HG03108 (cell line): ENCODE measurements around the gene RNF17.

Experiments
- ATAC-seq: cut with Tn5 transposase; IDR thresholded peaks from one replicate; pipeline ENCODE4 v1.9.1; 2021; ENCODE audit warnings: moderate library complexity; ENCODE audit not compliant: unreplicated experiment

RNF17 gene

GRCh38 chr13:24851546-24851945, 87.6 kb downstream of the RNF17 start:
- ATAC-seq = no peak

- ATAC-seq = no peak
Measured at GRCh38 chr13:24854311-24854710, 90.3 kb downstream of the RNF17 start.

DNA sequence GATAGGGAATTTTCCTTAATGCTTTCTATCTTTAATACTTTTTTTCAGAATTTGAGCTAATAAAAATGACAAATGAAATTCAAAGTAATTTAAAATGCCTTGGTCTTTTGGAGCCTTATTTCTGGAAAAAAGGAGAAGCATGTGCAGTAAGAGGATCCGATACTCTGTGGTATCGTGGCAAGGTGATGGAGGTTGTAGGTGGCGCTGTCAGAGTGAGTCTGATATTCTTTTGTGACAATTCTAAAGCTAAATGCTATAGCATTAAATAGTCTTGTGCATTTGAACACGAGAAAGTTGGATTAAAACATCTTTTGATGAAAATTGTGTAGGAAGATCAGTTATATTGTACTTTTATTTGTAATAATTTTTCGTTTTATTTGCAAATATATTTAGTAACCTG, 95.0 kb downstream of the RNF17 start:
- no peak for ATAC-seq

GRCh38 chr13:24860770-24861169, 96.8 kb downstream of the RNF17 start:
- ATAC-seq = no peak

- ATAC-seq = no peak
Measured at GRCh38 chr13:24861617-24862362, 97.8 kb downstream of the RNF17 start.

GRCh38 chr13:24863748-24864540, 100.0 kb downstream of the RNF17 start:
- no peak for ATAC-seq

GRCh38 chr13:24864579-24864978, 100.6 kb downstream of the RNF17 start:
- ATAC-seq = no peak

GRCh38 chr13:24865163-24865953, 101.4 kb downstream of the RNF17 start:
- no peak for ATAC-seq

DNA sequence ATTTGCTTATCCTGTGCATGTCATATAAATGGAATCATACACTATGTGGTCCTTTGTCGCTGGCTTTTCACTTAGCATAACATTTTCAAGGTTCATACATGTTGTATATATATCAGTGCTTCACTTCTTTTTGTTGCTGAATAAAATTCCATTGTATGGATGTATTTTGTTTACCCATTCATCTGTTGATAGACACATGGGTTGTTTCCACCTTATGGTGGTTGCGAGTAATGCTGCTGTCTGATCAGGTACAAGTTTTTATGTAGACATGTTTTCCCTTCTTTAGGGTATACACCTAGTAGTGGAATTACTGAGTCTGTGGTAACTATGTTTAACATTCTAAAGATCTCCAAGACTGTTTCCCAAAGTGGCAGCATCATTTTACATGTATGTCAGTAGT, 102.5 kb downstream of the RNF17 start:
- no peak for ATAC-seq

DNA sequence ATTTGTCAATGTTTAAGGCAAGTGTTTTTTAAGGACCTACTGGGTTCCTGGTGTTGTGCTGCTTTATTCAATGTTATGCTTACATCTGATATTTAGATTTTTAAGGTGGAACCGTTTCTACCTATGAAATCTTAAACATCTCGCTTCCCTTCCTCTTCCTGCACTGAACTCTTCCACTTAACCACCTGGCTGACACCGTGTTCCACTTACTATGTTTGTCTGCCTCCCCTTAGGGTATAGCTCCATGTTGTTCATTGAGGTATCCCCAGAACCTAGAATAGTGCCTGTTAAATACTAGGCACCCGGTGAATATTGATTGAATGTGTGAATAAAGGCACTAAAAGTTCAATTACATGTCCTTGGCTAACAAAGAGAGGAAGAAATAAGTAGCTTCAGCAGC, 104.9 kb downstream of the RNF17 start:
- ATAC-seq = no peak

DNA sequence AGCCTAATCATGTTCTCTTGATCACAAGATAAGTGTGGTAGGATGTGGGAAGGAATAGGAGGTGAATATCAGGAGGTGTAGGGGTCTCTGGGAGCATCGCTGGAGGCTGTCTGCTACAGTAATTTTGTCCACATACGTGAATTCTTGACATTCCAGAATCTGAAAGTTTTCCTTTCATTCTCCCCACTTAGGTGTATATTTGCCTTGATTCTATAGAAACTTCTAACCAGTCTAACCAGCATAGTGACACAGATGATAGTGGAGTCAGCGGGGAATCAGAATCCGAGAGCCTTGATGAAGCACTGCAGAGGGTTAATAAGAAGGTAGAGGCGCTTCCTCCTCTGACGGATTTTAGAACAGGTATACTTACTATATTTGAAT, 106.4 kb downstream of the RNF17 start:
- no peak for ATAC-seq

- no peak for ATAC-seq
Measured at GRCh38 chr13:24875566-24875965, 111.6 kb downstream of the RNF17 start.

DNA sequence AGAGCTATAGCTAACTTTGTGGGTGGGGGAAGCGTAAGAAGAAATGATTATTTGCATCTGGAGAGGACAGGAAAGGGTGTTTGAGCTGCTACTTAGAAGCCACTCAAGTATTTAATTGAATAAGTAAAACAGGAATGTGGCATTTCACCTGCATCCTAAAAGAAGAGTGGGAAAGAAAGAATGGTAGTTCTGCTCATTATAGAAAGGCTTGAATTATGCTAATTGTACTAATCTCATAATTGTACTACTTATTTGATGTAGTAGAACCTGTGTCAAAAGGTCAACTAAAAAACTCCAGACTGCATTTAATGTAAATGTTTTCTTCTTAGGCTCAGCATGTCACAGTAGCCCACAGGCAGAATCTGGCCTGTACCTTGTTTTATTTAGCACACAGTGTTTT, 113.6 kb downstream of the RNF17 start:
- no peak for ATAC-seq

GRCh38 chr13:24878340-24878739, 114.4 kb downstream of the RNF17 start:
- ATAC-seq = no peak

DNA sequence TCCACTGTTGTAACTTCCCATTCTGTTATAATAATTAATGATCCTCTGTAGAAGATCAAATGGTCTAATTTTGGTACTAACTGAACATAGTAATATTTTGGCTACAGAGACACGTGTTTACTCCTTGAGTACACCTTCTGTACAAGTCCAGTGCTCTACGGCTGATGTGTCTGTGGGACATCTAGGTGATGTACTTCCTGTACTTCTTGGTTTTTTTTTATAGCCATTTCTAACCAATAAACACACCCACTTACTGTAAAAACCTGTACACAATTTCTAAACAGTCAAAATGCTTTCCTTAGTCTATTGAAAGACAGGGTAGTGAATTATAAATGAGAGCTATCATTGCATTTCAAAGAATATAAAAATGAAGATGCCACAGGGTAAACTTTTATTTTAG, 118.7 kb downstream of the RNF17 start:
- no peak for ATAC-seq

GRCh38 chr13:24887759-24888158, 123.8 kb downstream of the RNF17 start:
- peak; percentile 77 for ATAC-seq

- no peak for ATAC-seq
Measured at GRCh38 chr13:24888291-24888931, 124.4 kb downstream of the RNF17 start.

DNA sequence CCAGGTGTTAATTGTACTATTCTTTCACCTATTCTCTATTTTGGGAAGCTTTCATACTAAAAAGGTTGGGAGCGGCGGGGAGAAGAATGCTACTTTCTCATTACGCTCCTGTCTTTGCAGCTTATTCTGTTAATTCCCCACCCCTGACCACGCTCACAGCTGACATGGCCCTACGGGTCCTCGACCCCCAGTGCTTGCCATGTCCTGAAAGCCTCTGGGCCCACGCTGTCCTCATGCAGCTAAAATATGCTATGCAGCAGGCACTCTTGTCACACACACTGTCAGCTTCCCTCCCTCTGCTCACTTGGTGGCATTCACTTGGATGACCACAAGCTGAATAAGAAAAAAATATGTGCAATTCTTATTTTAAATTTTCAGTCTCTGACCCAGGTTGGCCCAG, 126.3 kb downstream of the RNF17 start:
- ATAC-seq = no peak

- ATAC-seq = no peak
Measured at GRCh38 chr13:24891476-24892108, 127.6 kb downstream of the RNF17 start.

GRCh38 chr13:24892829-24893228, 128.9 kb downstream of the RNF17 start:
- no peak for ATAC-seq

DNA sequence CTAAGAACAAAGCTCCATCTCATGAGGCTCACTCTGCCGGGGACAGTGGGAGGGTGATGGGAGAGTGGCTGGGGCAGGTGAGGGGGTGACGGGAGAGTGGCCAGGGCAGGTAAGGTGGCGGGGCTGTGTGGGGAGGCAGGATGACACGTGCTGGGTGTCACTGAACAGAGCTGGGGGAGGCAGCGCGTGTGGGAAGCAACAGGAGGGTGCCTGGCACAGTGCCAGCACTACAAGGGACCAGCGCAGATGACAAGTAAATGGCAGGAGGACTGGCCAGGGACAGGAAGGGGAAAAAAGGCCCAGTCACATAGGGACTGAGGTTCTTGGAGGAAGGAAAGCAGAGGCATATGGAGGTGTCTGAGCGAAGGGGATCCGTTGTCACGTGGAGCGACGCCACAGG, 129.9 kb downstream of the RNF17 start:
- ATAC-seq = no peak
